Measurements from ENCODE around the gene PRKAG2.

PRKAG2 gene

DNA sequence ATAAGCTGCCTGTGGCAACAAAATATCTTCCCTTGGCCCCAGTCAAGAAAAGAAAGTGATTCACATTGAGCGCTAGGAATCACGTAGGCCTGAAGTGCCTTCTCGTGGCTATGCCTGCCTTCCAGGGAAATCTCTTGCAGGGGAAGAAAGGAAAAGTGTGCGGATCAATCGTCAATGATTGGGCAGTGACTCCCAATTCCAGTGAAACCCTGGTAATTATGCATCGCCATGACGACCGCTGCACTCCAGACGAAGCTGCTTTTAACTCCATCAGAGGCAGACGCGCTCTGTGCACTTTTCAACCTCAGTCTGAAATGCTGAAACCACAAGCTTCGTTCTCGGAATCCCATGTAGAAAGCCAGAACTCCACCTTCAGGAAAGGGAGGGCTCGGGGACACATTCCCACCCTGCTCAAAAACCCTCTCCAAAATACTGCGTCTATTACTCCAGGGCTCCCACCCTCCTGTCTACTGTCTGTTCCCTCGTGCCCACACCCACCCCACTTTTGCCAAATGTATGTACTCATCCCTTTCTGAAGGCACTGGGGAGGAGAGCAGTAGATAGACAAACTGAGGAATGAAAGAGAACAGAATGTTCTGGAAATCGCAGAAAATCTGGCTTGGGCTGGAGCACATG is 24.2 kb upstream of the PRKAG2 start:
- no peak for DNase-seq (ENCODE audit: low spot score)

DNA sequence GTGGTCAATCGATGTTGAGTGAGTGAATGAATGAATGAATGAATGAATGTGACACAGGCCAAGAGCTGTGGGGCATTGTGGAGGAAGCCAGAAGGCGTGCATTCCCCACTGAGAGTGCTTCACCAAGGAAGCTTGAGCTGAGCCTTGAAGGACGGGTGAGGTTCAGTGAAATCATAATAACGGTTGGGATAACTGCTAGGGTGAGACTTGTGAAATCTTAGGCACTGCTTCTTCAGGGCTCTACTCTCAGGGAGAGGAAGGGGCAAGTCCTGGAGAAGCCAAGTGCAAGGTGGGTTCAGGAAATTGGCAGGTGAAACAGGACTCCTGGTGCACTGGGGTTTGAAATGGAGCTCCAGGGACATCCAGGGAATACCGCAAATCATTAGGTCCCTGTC is 23.7 kb upstream of the PRKAG2 start:
- DNase-seq (ENCODE audit: low spot score), result no peak

GRCh38 chr7:151899513-151900360 is 22.8 kb upstream of the PRKAG2 start:
- DNase-seq (ENCODE audit: low spot score), result no peak

DNA sequence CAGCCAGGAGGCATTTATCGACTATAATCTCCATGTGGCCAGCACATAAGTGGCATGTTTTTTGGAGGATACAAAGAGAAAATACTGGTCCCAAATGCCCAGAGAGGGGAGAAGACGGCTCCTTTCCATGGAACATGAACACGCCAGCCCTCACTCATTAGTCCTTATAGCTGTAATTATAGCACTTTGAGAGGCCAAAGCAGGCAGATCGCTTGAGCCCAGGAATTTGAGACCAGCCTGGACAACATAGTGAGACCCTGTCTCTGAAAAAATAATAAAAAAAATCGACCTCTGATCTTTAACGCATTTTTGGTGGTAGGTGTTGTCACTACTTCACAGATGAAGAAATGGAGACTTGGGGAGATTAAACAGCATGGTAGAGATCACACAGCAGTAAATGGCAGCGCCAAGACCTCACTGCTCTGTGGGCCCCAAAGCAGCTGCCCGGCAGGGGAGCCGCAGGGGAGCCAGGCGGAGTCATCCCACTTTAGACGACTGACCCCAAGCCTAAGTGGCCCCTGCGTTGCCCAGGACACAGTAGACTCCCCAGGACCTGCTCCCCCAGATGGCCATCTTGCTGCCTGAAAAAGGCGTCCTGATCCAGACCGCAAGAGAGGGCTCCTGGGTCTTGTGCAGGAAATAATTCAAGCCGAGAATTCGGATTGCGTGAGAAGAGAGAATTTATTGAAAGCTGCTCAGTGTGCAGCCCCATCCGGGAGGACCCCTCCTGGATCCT is 21.2 kb upstream of the PRKAG2 start:
- DNase-seq (ENCODE audit: low spot score), result no peak

- DNase-seq (ENCODE audit: low spot score), result no peak
These were observed 20.3 kb upstream of the PRKAG2 start for GRCh38 chr7:151897161-151897731.

- no peak for DNase-seq (ENCODE audit: low spot score)
These were observed 19.6 kb upstream of the PRKAG2 start for GRCh38 chr7:151896486-151896885.

DNA sequence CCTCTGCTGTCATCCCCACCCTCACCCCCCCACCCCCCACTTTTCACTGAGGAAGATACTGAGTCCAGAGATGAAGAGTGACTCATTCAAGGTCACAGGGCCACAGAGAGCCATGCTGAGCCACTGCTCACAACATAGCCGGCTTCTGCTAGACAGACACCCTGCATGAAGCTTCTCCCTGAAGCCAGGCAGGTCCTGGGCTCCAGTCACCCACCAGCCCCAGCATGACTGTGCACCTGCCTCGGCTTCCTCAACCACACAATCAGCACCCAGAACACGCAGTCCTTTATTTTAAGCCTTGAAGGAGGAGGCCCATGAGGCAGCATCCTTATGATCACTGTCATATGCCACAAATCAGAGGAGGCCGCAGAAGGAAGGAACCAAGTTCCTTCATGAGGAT is 19.2 kb upstream of the PRKAG2 start:
- no peak for DNase-seq (ENCODE audit: low spot score)

- DNase-seq (ENCODE audit: low spot score), result peak; percentile 17
These were observed 18.7 kb upstream of the PRKAG2 start for GRCh38 chr7:151895631-151896031.

DNA sequence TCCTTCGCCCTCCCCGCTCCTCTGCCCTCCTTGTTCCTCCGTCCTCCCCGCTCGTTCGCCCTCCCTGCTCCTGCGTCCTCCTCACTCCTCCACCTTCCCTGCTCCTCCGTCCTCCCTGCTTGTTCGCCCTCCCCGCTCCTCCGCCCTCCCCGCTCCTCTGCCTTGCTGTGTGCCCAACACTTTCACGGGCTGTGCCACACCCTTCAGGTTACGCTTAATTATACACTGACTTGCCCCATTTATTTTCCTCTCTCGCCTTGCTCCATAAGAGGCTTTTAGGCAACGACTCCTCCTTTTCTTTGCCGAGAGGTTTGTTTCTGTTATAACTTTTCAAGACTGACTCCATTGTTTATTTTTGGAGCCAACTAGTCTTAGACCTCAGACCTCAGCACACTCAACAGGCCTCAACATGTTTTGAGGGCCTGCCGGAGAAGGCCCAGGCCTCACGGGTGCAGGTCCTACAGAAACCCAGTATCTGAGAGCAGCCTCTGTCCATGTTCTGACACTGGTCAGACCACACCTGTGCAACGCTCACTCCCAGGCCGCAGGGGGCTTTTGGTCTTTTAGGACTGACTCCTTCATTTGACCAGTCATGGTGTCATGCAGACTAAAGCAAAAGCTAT is 18.2 kb upstream of the PRKAG2 start:
- no peak for DNase-seq (ENCODE audit: low spot score)

DNA sequence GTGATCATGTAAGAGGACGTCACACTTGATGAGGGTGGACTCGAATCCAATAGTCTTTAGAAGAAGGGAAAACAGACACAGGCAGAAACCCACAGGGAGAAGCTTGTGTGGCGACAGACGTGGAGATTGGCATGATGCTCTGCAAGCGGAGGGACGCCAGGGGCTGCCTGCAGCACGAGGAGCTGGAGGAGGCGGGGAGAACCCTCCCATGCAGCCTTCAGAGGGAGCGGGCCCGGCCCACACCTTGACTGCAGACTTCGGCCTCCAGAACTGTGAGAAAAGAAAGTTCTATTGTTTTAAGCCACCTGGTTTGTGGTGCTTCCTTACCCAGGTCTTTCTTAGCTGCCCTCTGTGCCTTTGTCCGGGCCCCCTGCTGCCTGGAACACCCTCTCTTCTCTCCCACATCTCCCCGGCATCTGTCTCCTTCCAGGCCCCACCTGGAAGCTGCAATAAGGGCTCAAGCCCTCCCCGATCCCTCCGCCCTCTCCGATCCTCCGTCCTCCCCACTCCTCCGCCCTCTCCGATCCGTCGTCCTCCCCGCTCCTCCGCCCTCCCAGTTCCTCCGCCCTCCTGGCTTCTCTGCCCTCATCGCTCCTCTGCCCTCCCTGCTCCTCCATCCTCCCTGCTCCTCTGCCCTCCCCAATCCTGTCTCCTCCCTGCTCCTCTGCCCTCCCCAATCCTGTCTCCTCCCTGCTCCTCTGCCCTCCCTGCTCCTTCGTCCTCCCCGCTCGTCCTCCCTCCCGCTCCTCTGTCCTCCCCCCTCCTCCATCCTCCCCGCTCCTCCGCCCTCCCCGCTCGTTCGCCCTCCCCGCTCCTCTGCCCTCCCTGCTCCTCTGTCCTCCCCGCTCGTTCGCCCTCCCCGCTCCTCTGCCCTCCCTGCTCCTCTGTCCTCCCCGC is 17.4 kb upstream of the PRKAG2 start:
- DNase-seq (ENCODE audit: low spot score), result no peak

GRCh38 chr7:151893405-151893923 is 16.5 kb upstream of the PRKAG2 start:
- DNase-seq (ENCODE audit: low spot score), result no peak

GRCh38 chr7:151891753-151892152 is 14.8 kb upstream of the PRKAG2 start:
- no peak for DNase-seq (ENCODE audit: low spot score)

DNA sequence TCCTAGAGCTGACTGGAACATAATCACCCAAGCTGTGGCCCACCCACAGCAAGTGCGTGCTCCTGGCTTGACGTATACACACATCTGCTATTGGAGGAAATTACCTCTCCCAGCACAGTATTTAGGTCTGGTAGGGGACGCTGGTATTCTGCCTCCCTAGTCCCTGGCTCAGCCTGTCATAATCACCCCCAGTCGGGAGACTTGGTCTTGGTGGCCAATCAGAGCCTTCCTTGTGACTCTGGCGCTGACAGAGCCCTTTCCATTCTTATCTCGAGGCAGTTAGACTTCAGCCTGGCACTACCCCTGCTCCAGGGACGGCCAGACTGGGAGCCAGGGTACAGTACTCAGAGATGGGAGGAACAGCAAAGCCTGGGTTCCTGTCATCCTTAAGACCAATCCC is 14.3 kb upstream of the PRKAG2 start:
- no peak for DNase-seq (ENCODE audit: low spot score)

DNA sequence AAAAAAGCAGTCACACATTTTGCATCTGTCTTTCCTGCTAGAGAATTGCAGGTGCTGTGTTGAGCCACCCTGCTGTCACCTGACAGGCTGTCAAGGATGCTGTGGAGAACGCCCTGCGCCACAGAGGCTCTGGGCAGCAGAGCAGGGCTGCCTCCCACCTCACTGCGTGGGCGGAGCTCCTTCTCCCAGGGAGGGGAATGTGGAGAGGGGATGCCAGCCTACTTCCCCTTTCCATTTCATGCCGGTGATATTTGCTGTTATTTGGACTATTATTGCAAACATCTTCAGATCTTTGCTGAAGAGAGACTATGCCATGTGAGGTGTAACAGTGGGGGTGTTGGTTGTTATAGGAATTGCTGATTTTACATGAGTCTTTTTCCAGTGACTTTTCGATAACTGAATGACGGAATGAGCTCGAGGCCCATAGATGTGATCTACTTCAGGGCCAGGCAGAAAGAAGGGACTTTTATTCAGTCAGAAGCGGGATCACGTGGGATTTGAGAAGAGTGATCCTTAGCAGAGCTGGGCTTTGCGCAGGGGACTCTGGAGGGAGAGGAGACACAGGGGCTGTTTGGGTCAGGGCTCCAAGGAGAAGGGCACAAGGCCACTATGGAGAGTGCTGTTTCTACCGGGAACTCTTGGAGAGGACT is 13.6 kb upstream of the PRKAG2 start:
- no peak for DNase-seq (ENCODE audit: low spot score)

GRCh38 chr7:151889406-151890354 is 12.8 kb upstream of the PRKAG2 start:
- DNase-seq (ENCODE audit: low spot score), result no peak

- no peak for DNase-seq (ENCODE audit: low spot score)
These were observed 11.5 kb upstream of the PRKAG2 start for GRCh38 chr7:151888079-151889067.

DNA sequence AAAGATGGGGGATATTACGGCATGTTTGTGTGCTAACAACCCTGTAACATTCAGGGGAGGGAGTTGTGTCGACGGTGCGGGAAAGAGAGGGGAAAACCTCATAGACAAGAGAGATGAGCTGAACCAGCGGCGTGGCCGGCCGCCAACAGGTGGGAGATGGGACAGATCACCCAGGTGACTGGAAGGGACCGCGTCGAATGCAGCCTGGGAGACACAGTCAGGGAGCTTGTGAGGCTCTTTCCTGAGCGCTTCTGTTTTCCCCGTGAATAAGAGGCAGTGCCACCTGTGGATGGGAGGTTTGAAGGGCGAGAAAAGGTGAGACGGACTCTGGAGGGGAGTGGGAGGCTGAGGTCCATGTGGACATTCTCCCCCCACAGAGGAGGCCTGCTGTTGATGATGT is 9.9 kb upstream of the PRKAG2 start:
- no peak for DNase-seq (ENCODE audit: low spot score)

- no peak for DNase-seq (ENCODE audit: low spot score)
These were observed 8.3 kb upstream of the PRKAG2 start for GRCh38 chr7:151885202-151885580.

Measured in RKO (cell line).